HFFc6 (cell line): ENCODE measurements around the gene ZYG11A. TPM values are rescaled to one million over a fixed set of nuclear protein-coding genes. Genes with fewer than 3 reads are reported as not detected.

ENCODE experiments used
- DNase-seq: peaks from one replicate; pipeline ENCODE4 v3.0.0-alpha.2; 2018
- H3K27ac Mint-ChIP-seq: 2 replicates; pipeline ENCODE4 v1.8.0; 2020; ENCODE audit warnings: mild to moderate bottlenecking, mixed read lengths
- H3K27me3 Mint-ChIP-seq: 2 replicates; pipeline ENCODE4 v1.8.0; 2021; ENCODE audit warnings: mild to moderate bottlenecking, moderate library complexity, mixed read lengths; ENCODE audit not compliant: insufficient read depth
- H3K36me3 Mint-ChIP-seq: 2 replicates; pipeline ENCODE4 v1.8.0; 2021; ENCODE audit warnings: low read depth, mixed read lengths
- H3K4me1 Mint-ChIP-seq: 2 replicates; pipeline ENCODE4 v1.8.0; 2020; ENCODE audit warnings: low read depth, mixed read lengths
- H3K4me3 Mint-ChIP-seq: 2 replicates; pipeline ENCODE4 v1.8.0; 2020; ENCODE audit warnings: mild to moderate bottlenecking, moderate library complexity, mixed read lengths
- H3K9me3 Mint-ChIP-seq: 2 replicates; pipeline ENCODE4 v1.8.0; 2020; ENCODE audit warnings: mild to moderate bottlenecking, mixed read lengths
- total RNA-seq, 6 experiments: library from RNA; stranded (reverse); fragmentation: NEBNext Ultra II Directional; extraction: Animal tissue kit (Norgen Biotek cat#: 25700); gene quantifications; 2 replicates in 1 of 6; 3 replicates in 5 of 6; pipeline ENCODE4 v1.2.3, GENCODE V29; 2021
- TF ChIP-seq, protein P1 (sequence below): fragments of 200-600 bp; sonication (generic); IDR thresholded peaks from 2 replicates; pipeline ENCODE4 v1.5.0; 2021; ENCODE audit warnings: antibody characterized with exemption, mild to moderate bottlenecking

ZYG11A gene
- total RNA-seq, 6 experiments from 2014 or later: 0.26 to 1.0 (median 0.67) TPM

DNA sequence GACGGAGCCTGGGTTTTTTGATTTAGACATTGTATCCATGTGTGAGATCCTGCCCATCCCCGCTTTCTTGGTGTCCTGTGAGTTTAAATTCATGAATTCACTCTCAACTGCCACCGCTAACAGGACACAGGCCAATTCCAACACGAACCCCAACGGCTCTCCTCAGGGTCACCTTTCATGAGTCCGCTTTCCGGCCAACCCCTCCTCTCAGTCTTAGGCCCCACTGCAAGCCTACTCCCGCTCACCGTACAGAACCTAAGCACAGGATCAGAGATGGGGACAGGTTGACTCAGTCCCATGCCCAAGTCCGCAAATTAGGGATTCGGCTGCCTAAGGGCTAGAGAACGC lies 84.3 kb downstream of the ZYG11A start:
- peak overlapping the region; percentile 90 for H3K4me3 Mint-ChIP-seq

DNA sequence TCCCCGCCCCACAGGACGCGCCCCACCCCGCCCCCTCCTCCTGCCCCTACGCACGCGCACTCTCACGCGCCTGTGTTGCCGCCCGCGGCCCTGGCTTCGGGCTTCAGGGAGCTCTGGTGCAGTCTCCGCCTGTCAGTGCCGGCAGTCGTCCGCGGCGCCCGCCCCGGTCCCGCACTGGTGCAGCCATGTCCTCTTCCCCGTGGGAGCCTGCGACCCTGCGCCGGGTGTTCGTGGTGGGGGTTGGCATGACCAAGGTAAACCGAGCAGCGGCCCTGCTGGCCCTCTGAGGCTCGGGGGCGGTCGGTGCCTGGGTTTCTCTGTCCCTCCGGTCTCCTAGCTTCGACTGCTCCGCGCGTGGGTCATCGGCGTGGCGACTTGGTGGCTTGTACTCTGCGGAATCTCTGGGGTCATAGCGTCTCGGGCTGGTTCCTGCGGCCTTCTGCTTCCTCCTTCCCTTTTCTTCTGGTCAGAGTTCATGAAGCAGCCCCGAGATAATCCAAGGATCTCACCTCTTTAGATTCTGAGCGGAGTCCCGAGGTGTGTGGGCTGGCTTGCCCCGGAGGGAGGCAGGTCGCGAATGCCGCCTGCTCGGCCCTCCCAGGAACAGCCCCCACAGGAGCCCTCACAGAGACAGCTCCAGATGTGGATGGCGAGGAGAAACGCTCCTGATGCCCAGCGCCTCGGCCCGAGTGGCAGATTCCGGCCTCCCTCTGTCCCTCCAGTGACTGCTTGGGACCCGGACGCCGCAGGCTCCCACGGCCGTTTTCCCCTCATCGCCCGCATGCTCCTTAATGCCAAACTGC lies 84.9 kb downstream of the ZYG11A start, which contains the start of gene SCP2:
TSS of gene SCP2 (plus strand) at position 65 of the 803 bp plus-strand sequence. CDS start at position 186, 121 bp downstream.
- DNase-seq: peak; percentile 49
- Mint-ChIP-seq H3K9me3 (no peaks in the 10 kb centered on the region), H3K27ac (peak within 1 kb of the TSS; percentile 57), H3K4me1 (peaks cover 26% of the 10 kb centered on the region), H3K27me3 (peaks cover 3% of the 10 kb centered on the region; the same call in 1 of the 2 replicates), H3K36me3 (peaks cover 10% of the 10 kb centered on the region), H3K4me3 (peak within 1 kb of the TSS; percentile 90)
- TF ChIP-seq, protein P1, sequence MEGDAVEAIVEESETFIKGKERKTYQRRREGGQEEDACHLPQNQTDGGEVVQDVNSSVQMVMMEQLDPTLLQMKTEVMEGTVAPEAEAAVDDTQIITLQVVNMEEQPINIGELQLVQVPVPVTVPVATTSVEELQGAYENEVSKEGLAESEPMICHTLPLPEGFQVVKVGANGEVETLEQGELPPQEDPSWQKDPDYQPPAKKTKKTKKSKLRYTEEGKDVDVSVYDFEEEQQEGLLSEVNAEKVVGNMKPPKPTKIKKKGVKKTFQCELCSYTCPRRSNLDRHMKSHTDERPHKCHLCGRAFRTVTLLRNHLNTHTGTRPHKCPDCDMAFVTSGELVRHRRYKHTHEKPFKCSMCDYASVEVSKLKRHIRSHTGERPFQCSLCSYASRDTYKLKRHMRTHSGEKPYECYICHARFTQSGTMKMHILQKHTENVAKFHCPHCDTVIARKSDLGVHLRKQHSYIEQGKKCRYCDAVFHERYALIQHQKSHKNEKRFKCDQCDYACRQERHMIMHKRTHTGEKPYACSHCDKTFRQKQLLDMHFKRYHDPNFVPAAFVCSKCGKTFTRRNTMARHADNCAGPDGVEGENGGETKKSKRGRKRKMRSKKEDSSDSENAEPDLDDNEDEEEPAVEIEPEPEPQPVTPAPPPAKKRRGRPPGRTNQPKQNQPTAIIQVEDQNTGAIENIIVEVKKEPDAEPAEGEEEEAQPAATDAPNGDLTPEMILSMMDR: no peak

More for the DNA sequence above, 84.3 kb downstream of the ZYG11A start:
- Mint-ChIP-seq H3K27ac (peak overlapping the region; percentile 57), H3K9me3 (no peaks in the 10 kb centered on the region), H3K27me3 (peaks cover 1% of the 10 kb centered on the region; the same call in 1 of the 2 replicates), H3K36me3 (peaks cover 10% of the 10 kb centered on the region), H3K4me1 (peaks cover 26% of the 10 kb centered on the region)
- no peak for DNase-seq
- TF ChIP-seq, protein P1: no peak

DNA sequence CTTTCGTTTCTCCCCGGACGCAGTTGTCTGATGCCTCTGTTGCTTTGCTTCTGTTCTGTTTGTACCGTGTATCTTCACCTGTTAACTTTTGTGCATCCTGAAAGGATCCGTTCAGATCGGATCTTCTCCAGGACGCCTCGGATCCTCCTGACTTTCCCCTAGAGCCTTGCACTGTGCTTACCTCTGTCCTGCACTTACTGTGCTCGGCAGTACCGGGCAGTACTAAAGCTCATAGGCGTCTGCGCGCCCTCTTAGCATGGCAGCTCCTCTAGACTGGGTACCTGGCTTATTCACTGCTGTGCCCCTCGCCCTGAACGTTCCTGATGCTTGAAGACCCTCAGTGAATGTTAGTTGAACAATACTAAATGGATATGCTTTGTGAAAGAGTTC lies 85.5 kb downstream of the ZYG11A start:
- Mint-ChIP-seq H3K4me3 (peak overlapping the region; percentile 90), H3K27me3 (peaks cover 3% of the 10 kb centered on the region; the same call in 1 of the 2 replicates), H3K9me3 (no peaks in the 10 kb centered on the region), H3K36me3 (peaks cover 10% of the 10 kb centered on the region), H3K4me1 (peaks cover 26% of the 10 kb centered on the region), H3K27ac (peak overlapping the region; percentile 57)
- no peak for DNase-seq
- TF ChIP-seq, protein P1: no peak

DNA sequence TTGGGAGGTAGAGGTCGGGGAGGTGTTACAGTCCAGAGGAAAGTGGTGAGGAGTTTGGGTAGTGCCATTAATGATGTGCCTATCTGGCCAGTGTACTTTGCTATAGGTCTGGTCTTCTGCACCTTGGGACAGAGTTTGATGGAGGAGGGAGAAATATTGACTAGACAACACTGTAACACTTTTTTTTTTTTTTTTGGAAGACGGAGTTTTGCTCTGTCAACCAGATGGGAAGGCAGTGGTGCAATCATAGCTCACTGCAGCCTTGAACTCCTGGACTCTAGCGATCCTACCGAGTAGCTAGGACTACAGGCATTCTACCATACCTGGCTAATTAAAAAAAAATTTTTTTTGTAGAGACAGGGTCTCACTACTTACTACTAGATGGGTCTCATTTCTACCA lies 86.5 kb downstream of the ZYG11A start:
- no peak overlapping the region for H3K4me3 Mint-ChIP-seq
- H3K36me3 Mint-ChIP-seq: peaks cover 10% of the 10 kb centered on the region
- peaks cover 3% of the 10 kb centered on the region; the same call in 1 of the 2 replicates for H3K27me3 Mint-ChIP-seq
- no peak for DNase-seq
- H3K27ac Mint-ChIP-seq: no peak overlapping the region
- peaks cover 26% of the 10 kb centered on the region for H3K4me1 Mint-ChIP-seq
- no peaks in the 10 kb centered on the region for H3K9me3 Mint-ChIP-seq
- TF ChIP-seq, protein P1: no peak

DNA sequence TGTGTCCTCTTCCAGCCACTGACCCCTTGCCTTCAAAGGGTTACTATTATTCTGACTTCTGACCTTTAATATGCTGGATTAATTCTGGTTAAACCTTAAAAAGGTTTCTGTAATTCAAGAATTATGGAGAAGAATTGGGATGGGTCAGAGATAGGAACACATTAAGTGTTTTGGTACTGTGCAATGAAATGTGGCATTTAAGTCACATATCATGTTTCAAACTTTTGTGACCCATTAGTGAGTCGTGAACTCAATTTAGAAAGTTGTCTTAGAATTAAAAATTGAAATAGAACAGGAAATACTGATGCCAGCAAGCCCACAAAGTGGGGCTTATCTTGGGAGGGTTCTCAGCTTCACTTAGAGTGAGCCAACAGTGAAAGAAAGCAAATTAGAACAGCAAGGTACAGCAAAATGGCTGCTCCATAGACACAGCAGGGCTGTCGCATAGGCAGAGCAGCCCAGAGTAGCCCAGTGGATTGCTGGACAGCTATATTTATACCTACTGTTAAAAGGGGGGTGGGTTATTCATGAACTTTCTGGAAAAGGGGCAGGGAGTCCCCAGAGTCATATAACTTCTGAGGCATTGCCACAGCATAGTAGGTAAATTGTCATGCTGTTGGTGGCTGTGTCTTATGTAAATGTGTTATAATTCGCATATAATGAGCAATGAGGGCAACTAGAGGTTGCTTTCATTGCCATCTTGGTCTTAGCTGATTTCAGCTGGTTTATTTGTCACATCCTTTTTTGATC lies 95.0 kb downstream of the ZYG11A start:
- TF ChIP-seq, protein P1: no peak
- H3K27ac Mint-ChIP-seq: no peak overlapping the region
- peaks cover 11% of the 10 kb centered on the region for H3K4me1 Mint-ChIP-seq
- no peak for DNase-seq
- H3K4me3 Mint-ChIP-seq: no peak overlapping the region
- H3K9me3 Mint-ChIP-seq: no peaks in the 10 kb centered on the region
- H3K27me3 Mint-ChIP-seq: no peaks in the 10 kb centered on the region; the same call in 1 of the 2 replicates
- H3K36me3 Mint-ChIP-seq: no peaks in the 10 kb centered on the region
